ENCODE results near the gene CHSY1.

- TF ChIP-seq, protein P1, sequence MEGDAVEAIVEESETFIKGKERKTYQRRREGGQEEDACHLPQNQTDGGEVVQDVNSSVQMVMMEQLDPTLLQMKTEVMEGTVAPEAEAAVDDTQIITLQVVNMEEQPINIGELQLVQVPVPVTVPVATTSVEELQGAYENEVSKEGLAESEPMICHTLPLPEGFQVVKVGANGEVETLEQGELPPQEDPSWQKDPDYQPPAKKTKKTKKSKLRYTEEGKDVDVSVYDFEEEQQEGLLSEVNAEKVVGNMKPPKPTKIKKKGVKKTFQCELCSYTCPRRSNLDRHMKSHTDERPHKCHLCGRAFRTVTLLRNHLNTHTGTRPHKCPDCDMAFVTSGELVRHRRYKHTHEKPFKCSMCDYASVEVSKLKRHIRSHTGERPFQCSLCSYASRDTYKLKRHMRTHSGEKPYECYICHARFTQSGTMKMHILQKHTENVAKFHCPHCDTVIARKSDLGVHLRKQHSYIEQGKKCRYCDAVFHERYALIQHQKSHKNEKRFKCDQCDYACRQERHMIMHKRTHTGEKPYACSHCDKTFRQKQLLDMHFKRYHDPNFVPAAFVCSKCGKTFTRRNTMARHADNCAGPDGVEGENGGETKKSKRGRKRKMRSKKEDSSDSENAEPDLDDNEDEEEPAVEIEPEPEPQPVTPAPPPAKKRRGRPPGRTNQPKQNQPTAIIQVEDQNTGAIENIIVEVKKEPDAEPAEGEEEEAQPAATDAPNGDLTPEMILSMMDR (conservative IDR thresholded peaks at IDR 0.05; ENCODE audit: low read length): no peak
- no peak for TF ChIP-seq EZH2phosphoT487 (IDR thresholded peaks at IDR 0.05; ENCODE audit: borderline replicate concordance)
These were observed 92.5 kb downstream of the CHSY1 start for GRCh38 chr15:101159096-101159935.
